ENCODE measurements around the gene FGD5.

The FGD5 gene

GRCh38 chr3:14946236-14946635 lies 127.5 kb downstream of the FGD5 start:
- H3K27ac ChIP-seq (ENCODE audit: low read depth, low read length) = peak overlapping the region; percentile 97
- H4K20me1 ChIP-seq (ENCODE audit: control insufficient read depth, insufficient read depth, low read depth, low read length) = peaks cover 4% of the 10 kb centered on the region; the same call in 1 of the 2 replicates
- TF ChIP-seq CTCF (IDR thresholded peaks at IDR 0.05; ENCODE audit: low read depth, low read length, poor library complexity, severe bottlenecking) (no peak), EZH2phosphoT487 (IDR thresholded peaks at IDR 0.05; ENCODE audit: borderline replicate concordance, low read length) (no peak)
- H3K9me3 ChIP-seq (ENCODE audit: control insufficient read depth, insufficient read depth, low read length) = no peaks in the 10 kb centered on the region
- no peaks in the 10 kb centered on the region for H3K9me2 ChIP-seq (replicated peaks; ENCODE audit: control insufficient read depth, low read length)
- peaks cover 12% of the 10 kb centered on the region; the same call in 1 of the 2 replicates for H3F3A ChIP-seq (ENCODE audit: control insufficient read depth, insufficient read depth)
- H3K27me3 ChIP-seq (ENCODE audit: control insufficient read depth, low read length) = no peaks in the 10 kb centered on the region
- H3K79me2 ChIP-seq (ENCODE audit: control insufficient read depth, low read length) = peaks cover 70% of the 10 kb centered on the region
- H3K4me1 ChIP-seq (ENCODE audit: control insufficient read depth, low read length) = peaks cover 32% of the 10 kb centered on the region
- peak overlapping the region; percentile 93 for H3K4me3 ChIP-seq (ENCODE audit: low read length)
- H3K36me3 ChIP-seq (ENCODE audit: control insufficient read depth, low read length) = peaks cover 56% of the 10 kb centered on the region
- peak overlapping the region; percentile 68 for H3K4me2 ChIP-seq (ENCODE audit: low read length)

DNA sequence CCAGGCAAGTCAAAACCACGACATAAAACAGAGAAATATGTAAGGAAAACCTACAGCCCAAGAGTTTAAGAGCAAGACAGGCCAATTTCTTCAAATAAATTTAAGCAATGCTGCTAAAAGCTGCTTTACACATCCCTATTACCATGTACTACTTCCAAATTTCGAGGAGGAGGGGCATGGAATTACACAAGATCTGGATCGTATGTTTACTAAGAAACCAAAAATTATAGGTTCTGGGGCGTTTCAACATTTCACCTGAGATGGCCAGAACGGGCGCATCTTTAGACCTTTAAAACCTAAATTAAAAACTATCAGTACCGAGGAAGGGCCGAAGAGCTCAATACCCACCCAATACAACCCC lies 128.0 kb downstream of the FGD5 start:
- Histone ChIP-seq H3K27ac (ENCODE audit: low read depth, low read length) (peak overlapping the region; percentile 97), H3K4me1 (ENCODE audit: control insufficient read depth, low read length) (peaks cover 32% of the 10 kb centered on the region), H3F3A (ENCODE audit: control insufficient read depth, insufficient read depth) (peaks cover 11% of the 10 kb centered on the region; the same call in 1 of the 2 replicates), H3K27me3 (ENCODE audit: control insufficient read depth, low read length) (no peaks in the 10 kb centered on the region), H3K79me2 (ENCODE audit: control insufficient read depth, low read length) (peaks cover 74% of the 10 kb centered on the region), H3K4me2 (ENCODE audit: low read length) (peak overlapping the region; percentile 68), H3K4me3 (ENCODE audit: low read length) (peak overlapping the region; percentile 93), H3K36me3 (ENCODE audit: control insufficient read depth, low read length) (peaks cover 56% of the 10 kb centered on the region), H4K20me1 (ENCODE audit: control insufficient read depth, insufficient read depth, low read depth, low read length) (peaks cover 4% of the 10 kb centered on the region; the same call in 1 of the 2 replicates), H3K9me3 (ENCODE audit: control insufficient read depth, insufficient read depth, low read length) (no peaks in the 10 kb centered on the region), H3K9me2 (replicated peaks; ENCODE audit: control insufficient read depth, low read length) (no peaks in the 10 kb centered on the region)
- TF ChIP-seq CTCF (IDR thresholded peaks at IDR 0.05; ENCODE audit: low read depth, low read length, poor library complexity, severe bottlenecking) (no peak), EZH2phosphoT487 (IDR thresholded peaks at IDR 0.05; ENCODE audit: borderline replicate concordance, low read length) (no peak)

GRCh38 chr3:14947100-14947885 lies 128.5 kb downstream of the FGD5 start, which contains the start of gene NR2C2:
Gene NR2C2 (plus strand): TSS chr3:14947583. CDS start chr3:15003915, 56,332 bp downstream.
- TF ChIP-seq EZH2phosphoT487 (IDR thresholded peaks at IDR 0.05; ENCODE audit: borderline replicate concordance, low read length) = no peak
- TF ChIP-seq CTCF (IDR thresholded peaks at IDR 0.05; ENCODE audit: low read depth, low read length, poor library complexity, severe bottlenecking) = no peak
- Histone ChIP-seq H3K4me3 (ENCODE audit: low read length) (peak within 1 kb of the TSS; percentile 93), H3F3A (ENCODE audit: control insufficient read depth, insufficient read depth) (peaks cover 9% of the 10 kb centered on the region; the same call in 1 of the 2 replicates), H3K27me3 (ENCODE audit: control insufficient read depth, low read length) (no peaks in the 10 kb centered on the region), H4K20me1 (ENCODE audit: control insufficient read depth, insufficient read depth, low read depth, low read length) (peaks cover 4% of the 10 kb centered on the region; the same call in 1 of the 2 replicates), H3K4me2 (ENCODE audit: low read length) (peak within 1 kb of the TSS; percentile 68), H3K9me2 (replicated peaks; ENCODE audit: control insufficient read depth, low read length) (no peaks in the 10 kb centered on the region), H3K79me2 (ENCODE audit: control insufficient read depth, low read length) (peaks cover 80% of the 10 kb centered on the region), H3K36me3 (ENCODE audit: control insufficient read depth, low read length) (peaks cover 56% of the 10 kb centered on the region), H3K4me1 (ENCODE audit: control insufficient read depth, low read length) (peaks cover 32% of the 10 kb centered on the region), H3K27ac (ENCODE audit: low read depth, low read length) (peak within 1 kb of the TSS; percentile 97), H3K9me3 (ENCODE audit: control insufficient read depth, insufficient read depth, low read length) (no peaks in the 10 kb centered on the region)
